ENCODE data around the gene SLC6A19.
"Not testable (repeated sequence)": the region's sequence is repeated elsewhere in the genome, so short reads cannot be mapped to it uniquely, and the experiment has no call there.

Gene SLC6A19

DNA sequence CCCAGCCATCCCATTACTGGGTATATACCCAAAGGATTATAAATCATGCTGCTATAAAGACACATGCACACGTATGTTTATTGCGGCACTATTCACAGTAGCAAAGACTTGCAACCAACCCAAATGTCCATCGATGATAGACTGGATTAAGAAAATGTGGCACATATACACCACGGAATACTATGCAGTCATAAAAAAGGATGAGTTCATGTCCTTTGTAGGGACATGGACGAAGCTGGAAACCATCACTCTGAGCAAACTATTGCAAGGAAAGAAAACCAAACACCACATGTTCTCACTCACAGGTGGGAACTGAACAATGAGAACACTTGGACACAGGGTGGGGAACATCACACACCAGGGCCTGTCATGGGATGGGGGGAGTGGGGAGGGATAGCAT is 66.1 kb downstream of the SLC6A19 start:
- DNase-seq (ENCODE audit: low read depth) = not testable (repeated sequence)

DNA sequence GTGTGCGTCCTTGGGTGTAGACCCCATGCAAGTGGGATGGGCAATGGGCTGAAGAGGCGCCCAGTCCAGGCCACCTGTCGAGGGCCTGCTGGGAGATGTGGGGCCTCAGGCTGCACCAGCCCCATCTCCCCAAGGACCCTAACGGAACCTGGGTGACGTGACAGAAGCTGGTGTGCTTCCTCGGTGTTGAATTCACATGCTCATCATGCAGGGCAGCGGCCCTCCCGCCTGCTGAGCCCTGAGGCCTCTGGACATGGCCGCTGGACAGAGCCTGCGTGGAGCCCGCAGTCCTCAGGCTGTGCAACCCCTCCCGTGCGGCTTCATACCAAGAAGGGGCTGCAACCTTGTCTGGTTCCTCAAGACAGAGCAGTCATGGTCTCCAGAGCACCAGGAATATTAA is 66.7 kb downstream of the SLC6A19 start:
- DNase-seq (ENCODE audit: low read depth) = no peak

DNA sequence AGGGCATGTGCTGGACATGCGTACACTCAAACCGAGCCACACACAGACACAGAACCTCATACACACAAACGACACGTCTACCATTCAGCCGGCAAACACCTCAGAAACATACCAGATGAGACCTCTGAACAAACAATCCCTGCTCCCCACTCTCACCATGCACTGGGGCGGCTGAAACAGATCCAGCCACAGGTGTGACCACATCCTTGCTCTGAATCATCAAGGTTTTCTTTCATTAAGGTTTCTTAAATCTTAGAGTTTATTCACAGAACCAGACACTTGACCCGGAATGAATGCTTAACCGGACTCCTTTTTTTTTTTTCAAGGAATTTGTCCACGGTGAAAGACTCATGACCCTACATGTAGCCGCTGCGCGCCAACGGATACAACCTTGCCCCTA is 67.3 kb downstream of the SLC6A19 start:
- no peak for DNase-seq (ENCODE audit: low read depth)

DNA sequence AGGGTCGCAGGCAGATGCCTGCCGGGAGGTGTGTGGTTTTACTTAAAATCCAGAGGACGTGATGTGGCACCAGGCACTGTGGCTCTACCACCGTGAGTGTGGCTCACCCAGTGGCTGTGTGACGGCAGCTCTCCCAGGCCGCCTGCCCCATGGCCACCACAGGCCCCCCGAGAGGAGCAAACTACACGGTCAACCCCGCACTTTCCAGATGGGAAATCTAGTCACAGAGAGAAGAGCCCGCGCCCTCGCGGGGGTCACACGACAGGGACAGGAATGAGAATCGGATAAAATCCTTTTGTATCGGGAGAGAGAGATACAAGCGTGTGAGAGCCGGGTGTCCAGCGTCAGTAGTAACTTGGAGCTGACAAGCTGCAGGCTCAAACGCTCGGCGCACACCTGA is 69.0 kb downstream of the SLC6A19 start:
- DNase-seq (ENCODE audit: low read depth) = no peak

DNA sequence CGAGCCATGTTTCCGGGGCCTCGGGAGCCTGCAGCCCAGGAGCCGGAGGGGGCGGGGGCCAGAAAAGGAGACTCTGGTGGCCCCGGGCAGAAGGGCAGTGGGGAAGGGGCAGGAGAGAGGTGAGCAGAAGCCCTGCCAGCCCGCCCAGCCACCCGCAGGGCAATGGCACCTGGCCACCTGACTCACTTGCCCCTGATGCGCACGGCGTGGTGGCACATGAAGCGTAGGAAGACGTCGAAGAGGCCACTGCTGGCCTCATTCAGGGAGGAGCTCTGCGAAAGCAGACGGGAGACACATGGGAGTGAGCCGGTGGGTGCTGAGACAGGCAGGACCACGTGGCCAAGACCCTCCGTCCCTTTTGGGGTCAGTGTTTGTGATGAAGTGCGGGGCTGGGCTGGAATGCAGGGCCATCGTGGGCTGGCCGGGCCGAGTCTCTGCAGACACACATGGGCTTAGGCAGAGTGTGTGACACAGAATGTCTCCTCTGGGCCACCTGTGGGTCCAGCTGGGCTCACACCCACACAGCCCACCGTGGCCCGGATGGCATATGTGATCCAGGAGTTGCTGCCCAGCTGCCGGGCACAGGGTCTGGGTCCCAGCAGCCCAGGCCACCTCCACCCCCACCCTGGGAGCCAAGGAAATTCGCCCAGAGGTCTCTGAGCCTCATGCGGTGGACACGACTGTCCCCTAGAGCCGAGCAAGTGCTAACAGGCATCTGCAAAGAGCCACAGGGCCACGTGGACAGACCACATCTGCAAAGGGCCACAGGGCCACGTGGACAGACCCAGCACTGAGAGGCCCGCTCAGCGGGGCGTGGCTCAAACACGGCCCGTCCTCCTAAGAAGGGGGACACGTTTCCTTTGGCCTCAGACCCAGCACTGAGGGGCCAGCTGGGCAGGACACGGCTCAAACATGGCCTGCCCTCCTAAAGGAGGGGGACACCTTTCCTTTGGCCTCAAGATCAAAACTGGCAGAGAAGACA is 69.8 kb downstream of the SLC6A19 start:
- DNase-seq (ENCODE audit: low read depth) = no peak

GRCh38 chr5:1272201-1272600 is 70.8 kb downstream of the SLC6A19 start:
- no peak for DNase-seq (ENCODE audit: low read depth)

- DNase-seq (ENCODE audit: low read depth) = no peak
These were observed 72.3 kb downstream of the SLC6A19 start for GRCh38 chr5:1273745-1274144.

- no peak for DNase-seq (ENCODE audit: low read depth)
These were observed 73.1 kb downstream of the SLC6A19 start for GRCh38 chr5:1274471-1274870.
